SU-DHL-6 (cell line): ENCODE results near the gene GAPDHS.

ENCODE experiments used
- H2AFZ ChIP-seq: fragments of 200-600 bp; sonication (generic); 2 replicates; pipeline ENCODE4 v1.6.1; 2014; ENCODE audit warnings: low read depth, mild to moderate bottlenecking, moderate library complexity, mixed read lengths, antibody characterized with exemption, low read length; ENCODE audit not compliant: severe bottlenecking
- H3F3A ChIP-seq: fragments of 200-600 bp; shearing (Covaris generic); 2 replicates; pipeline ENCODE4 v1.6.0; 2016; ENCODE audit warnings: antibody characterized with exemption, mild to moderate bottlenecking; ENCODE audit not compliant: insufficient read depth
- H3K27ac ChIP-seq: fragments of 200-600 bp; sonication (generic); 2 replicates; pipeline ENCODE4 v1.5.1; 2016; ENCODE audit warnings: low read depth, mild to moderate bottlenecking, low read length, moderate library complexity, mixed read lengths
- H3K27me3 ChIP-seq: fragments of 200-600 bp; sonication (generic), shearing (Covaris generic); 2 replicates; pipeline ENCODE4 v1.6.0; 2014; ENCODE audit warnings: mild to moderate bottlenecking, low read length
- H3K36me3 ChIP-seq: fragments of 200-600 bp; sonication (generic); 2 replicates; pipeline ENCODE4 v1.6.1; 2014; ENCODE audit warnings: mild to moderate bottlenecking, low read length, mixed read lengths
- H3K4me2 ChIP-seq: fragments of 300-600, 200-600 bp; shearing (Covaris generic), sonication (generic); 2 replicates; pipeline ENCODE4 v1.6.0; 2014; ENCODE audit warnings: low read length, low read depth, mild to moderate bottlenecking; ENCODE audit not compliant: poor library complexity, severe bottlenecking
- H3K4me3 ChIP-seq: fragments of 200-600 bp; sonication (generic); 2 replicates; pipeline ENCODE4 v1.5.1; 2014; ENCODE audit warnings: antibody characterized with exemption, low read length, mild to moderate bottlenecking, mixed read lengths; ENCODE audit not compliant: insufficient read depth, poor library complexity, severe bottlenecking
- H3K79me2 ChIP-seq: fragments of 200-600 bp; sonication (generic); 2 replicates; pipeline ENCODE4 v1.6.1; 2014; ENCODE audit warnings: mild to moderate bottlenecking, low read length, moderate library complexity; ENCODE audit not compliant: insufficient read depth
- H3K9ac ChIP-seq: fragments of 200-600 bp; sonication (generic); 2 replicates; pipeline ENCODE4 v1.7.0; 2014; ENCODE audit warnings: mild to moderate bottlenecking, low read length
- H3K9me2 ChIP-seq: fragments of 200-600 bp; sonication (generic); replicated peaks from 2 replicates; pipeline ENCODE4 v1.6.1; 2014; ENCODE audit warnings: low read length; ENCODE audit not compliant: insufficient read depth
- H3K9me3 ChIP-seq: fragments of 200-600 bp; sonication (generic); 2 replicates; pipeline ENCODE4 v1.6.1; 2014; ENCODE audit warnings: low read length, mixed read lengths; ENCODE audit not compliant: insufficient read depth
- H4K20me1 ChIP-seq: fragments of 200-600 bp; sonication (generic); 2 replicates; pipeline ENCODE4 v1.6.1; 2014; ENCODE audit warnings: low read depth, mild to moderate bottlenecking, antibody characterized with exemption, low read length, moderate library complexity, mixed read lengths
- CTCF ChIP-seq: fragments of 200-600 bp; sonication (generic); IDR thresholded peaks from one replicate; pipeline ENCODE4 v1.5.1; 2017; ENCODE audit warnings: antibody characterized with exemption, mild to moderate bottlenecking, low read length, moderate library complexity; ENCODE audit not compliant: insufficient read depth, poor library complexity, severe bottlenecking
- EZH2phosphoT487 ChIP-seq: fragments of 200-600 bp; sonication (generic), shearing (Covaris generic); conservative IDR thresholded peaks from 2 replicates; pipeline ENCODE4 v1.6.1; 2018; ENCODE audit warnings: mild to moderate bottlenecking, antibody characterized with exemption, low read length, moderate library complexity, mixed read lengths

GAPDHS gene

GRCh38 chr19:35500611-35501010, 32.6 kb upstream of the GAPDHS start:
- H3K36me3 ChIP-seq, result no peaks in the 10 kb centered on the region
- no peaks in the 10 kb centered on the region for H4K20me1 ChIP-seq
- no peaks in the 10 kb centered on the region for H3K79me2 ChIP-seq
- no peak overlapping the region for H3K9ac ChIP-seq
- H3K4me2 ChIP-seq, result no peak overlapping the region
- no peaks in the 10 kb centered on the region for H3K9me2 ChIP-seq
- no peak overlapping the region for H2AFZ ChIP-seq
- TF ChIP-seq CTCF (no peak), EZH2phosphoT487 (no peak)
- H3K27ac ChIP-seq, result no peak overlapping the region
- no peaks in the 10 kb centered on the region for H3K9me3 ChIP-seq
- no peak overlapping the region for H3K4me3 ChIP-seq
- H3K27me3 ChIP-seq, result no peaks in the 10 kb centered on the region
- H3F3A ChIP-seq, result no peaks in the 10 kb centered on the region

GRCh38 chr19:35501684-35502083, 31.6 kb upstream of the GAPDHS start:
- Histone ChIP-seq H3K4me2 (no peak overlapping the region), H3K36me3 (no peaks in the 10 kb centered on the region), H3K4me3 (no peak overlapping the region), H3K9me2 (no peaks in the 10 kb centered on the region), H3K9me3 (no peaks in the 10 kb centered on the region), H3K27ac (no peak overlapping the region), H3K79me2 (no peaks in the 10 kb centered on the region), H4K20me1 (no peaks in the 10 kb centered on the region), H2AFZ (no peak overlapping the region), H3F3A (no peaks in the 10 kb centered on the region), H3K27me3 (no peaks in the 10 kb centered on the region), H3K9ac (no peak overlapping the region)
- TF ChIP-seq CTCF, result no peak
- 0 out of 2 replicates have a peak, but pooled peaks have one; percentile 44 for TF ChIP-seq EZH2phosphoT487

GRCh38 chr19:35502751-35503150, 30.5 kb upstream of the GAPDHS start:
- H3K4me3 ChIP-seq, result no peak overlapping the region
- no peaks in the 10 kb centered on the region for H3K9me2 ChIP-seq
- peaks cover 4% of the 10 kb centered on the region; the same call in 1 of the 2 replicates for H3K27me3 ChIP-seq
- no peaks in the 10 kb centered on the region for H3K79me2 ChIP-seq
- no peak overlapping the region for H3K4me2 ChIP-seq
- no peaks in the 10 kb centered on the region for H3K9me3 ChIP-seq
- no peaks in the 10 kb centered on the region for H4K20me1 ChIP-seq
- H3K27ac ChIP-seq, result no peak overlapping the region
- no peaks in the 10 kb centered on the region for H3K36me3 ChIP-seq
- H2AFZ ChIP-seq, result no peak overlapping the region
- H3F3A ChIP-seq, result no peaks in the 10 kb centered on the region
- TF ChIP-seq EZH2phosphoT487 (no peak), CTCF (no peak)
- no peak overlapping the region for H3K9ac ChIP-seq
